Measurements from ENCODE around the gene DDX3X.
"Not testable (repeated sequence)": the region's sequence is repeated elsewhere in the genome, so short reads cannot be mapped to it uniquely, and the experiment has no call there.

DDX3X gene

DNA sequence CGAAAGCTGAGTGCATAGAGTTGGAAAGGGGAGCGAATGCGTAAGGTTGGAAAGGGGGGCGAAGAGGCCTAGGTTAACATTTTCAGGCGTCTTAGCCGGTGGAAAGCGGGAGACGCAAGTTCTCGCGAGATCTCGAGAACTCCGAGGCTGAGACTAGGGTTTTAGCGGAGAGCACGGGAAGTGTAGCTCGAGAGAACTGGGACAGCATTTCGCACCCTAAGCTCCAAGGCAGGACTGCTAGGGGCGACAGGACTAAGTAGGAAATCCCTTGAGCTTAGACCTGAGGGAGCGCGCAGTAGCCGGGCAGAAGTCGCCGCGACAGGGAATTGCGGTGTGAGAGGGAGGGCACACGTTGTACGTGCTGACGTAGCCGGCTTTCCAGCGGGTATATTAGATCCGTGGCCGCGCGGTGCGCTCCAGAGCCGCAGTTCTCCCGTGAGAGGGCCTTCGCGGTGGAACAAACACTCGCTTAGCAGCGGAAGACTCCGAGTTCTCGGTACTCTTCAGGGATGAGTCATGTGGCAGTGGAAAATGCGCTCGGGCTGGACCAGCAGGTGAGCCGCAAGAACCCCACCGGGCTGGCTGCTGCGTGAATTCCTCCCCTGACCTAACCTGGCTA lies at the start of gene DDX3X:
Gene DDX3X, plus strand, starts transcription at position 419 of the 619 bp plus-strand sequence. Its CDS starts 91 bp downstream, at position 510.
- H3K4me3 ChIP-seq (ENCODE audit: low read depth, low read length), result peak within 1 kb of the TSS; percentile 92

GRCh38 chrX:41285928-41286327 lies 48.0 kb upstream of the DDX3X start:
- H3K4me3 ChIP-seq (ENCODE audit: low read depth, low read length), result not testable (repeated sequence)

- no peak overlapping the region for H3K4me3 ChIP-seq (ENCODE audit: low read depth, low read length)
Measured at GRCh38 chrX:41288641-41289040, 45.3 kb upstream of the DDX3X start.

GRCh38 chrX:41289095-41289494 lies 44.9 kb upstream of the DDX3X start:
- H3K4me3 ChIP-seq (ENCODE audit: low read depth, low read length), result no peak overlapping the region

DNA sequence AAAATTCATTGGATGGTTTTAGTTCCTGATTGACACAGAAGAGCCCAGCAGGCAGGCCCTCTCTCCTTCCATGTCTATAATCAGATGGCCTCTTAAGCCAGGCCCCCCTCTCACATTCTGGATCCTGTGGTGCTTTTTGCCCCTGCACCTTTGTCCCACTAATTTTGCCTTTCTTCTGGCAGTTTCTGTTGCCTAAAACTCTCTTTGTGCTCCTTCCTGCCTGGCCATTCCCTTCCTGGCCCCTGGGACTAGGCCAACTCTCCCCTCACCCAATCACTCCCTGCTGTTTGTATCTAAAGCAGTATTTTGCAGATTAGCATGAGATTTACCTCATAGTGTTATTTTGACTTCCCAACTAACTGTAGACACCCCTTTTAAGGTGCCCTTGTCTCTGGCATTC lies 42.7 kb upstream of the DDX3X start:
- H3K4me3 ChIP-seq (ENCODE audit: low read depth, low read length), result no peak overlapping the region

DNA sequence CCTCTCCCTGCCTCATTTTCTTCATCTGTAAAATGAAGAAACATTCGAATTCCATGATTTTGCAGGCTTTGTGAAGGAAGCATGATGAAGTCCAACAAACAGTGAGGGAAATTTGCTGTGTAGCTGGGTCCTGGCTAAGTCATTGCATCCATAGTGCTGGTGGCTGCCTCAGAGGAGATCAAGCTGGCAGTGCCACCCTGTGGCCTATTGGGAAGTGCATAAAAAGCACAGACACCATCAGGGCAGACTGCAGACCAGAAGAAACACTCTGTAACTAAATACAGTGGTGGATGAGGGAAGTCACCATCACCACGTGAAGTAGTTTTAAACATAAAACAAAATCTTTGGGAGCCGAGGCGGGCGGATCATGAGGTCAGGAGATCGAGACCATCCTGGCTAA lies 40.7 kb upstream of the DDX3X start:
- no peak overlapping the region for H3K4me3 ChIP-seq (ENCODE audit: low read depth, low read length)

GRCh38 chrX:41300758-41301437 lies 33.1 kb upstream of the DDX3X start:
- no peak overlapping the region for H3K4me3 ChIP-seq (ENCODE audit: low read depth, low read length)

GRCh38 chrX:41301438-41301824 lies 32.5 kb upstream of the DDX3X start:
- H3K4me3 ChIP-seq (ENCODE audit: low read depth, low read length), result no peak overlapping the region

DNA sequence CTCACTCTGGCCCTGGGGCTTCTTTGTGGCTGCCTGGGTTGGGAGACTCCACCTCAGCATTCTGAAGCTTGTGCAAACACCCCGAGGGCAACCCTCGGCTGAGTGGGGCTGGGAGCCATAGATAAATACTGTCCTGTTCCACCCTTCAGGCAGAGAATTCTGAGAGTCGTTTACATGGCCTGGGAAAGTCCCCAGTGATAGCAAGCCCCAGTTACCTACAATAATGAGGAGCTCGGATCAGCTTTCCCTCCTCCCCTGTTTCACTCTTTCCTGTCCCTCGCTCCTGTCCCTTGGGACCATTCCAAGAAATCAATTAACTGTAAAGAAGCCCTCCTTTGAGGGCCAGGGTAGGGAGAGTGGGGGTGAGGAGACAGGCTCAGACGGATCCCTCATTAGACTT lies 31.6 kb upstream of the DDX3X start:
- no peak overlapping the region for H3K4me3 ChIP-seq (ENCODE audit: low read depth, low read length)

DNA sequence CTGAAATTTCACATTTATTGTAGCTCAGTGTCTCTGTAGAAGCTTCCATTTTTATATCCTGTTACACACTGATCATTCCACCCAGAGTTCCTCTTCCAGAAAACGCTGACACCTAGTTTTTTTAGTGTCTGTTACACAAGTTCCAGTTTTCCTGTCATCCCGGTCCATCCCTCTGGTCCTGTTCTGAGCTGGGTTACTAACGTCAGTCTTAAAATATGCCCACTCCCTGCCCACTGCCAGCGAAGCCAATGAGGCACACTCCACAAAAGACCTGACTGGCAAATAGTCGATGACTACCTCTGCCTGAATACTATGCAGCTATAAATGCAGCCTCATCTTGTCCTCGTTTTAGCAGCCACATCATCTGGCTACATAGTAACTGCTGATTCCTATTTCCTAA lies 30.9 kb upstream of the DDX3X start:
- H3K4me3 ChIP-seq (ENCODE audit: low read depth, low read length), result no peak overlapping the region

DNA sequence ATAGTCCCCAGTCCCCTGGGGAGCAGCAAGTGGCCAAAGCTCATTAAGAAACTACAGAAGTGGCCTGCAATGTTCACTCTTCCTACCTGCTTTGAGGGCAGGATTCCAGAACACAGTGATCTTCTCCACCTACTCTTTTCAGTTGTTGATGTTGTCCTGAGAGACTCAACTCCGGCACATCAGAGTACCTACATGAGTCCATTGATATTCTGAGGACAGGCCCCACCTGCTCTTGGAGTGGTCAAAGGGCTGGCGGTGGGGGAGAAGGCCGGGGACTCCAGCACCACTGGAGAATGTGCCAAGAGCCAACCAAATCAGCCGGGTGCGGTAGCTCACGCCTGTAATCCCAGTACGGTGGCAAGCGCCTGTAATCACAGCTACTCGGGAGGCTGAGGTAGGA lies 29.8 kb upstream of the DDX3X start:
- no peak overlapping the region for H3K4me3 ChIP-seq (ENCODE audit: low read depth, low read length)

- no peak overlapping the region for H3K4me3 ChIP-seq (ENCODE audit: low read depth, low read length)
Measured at GRCh38 chrX:41308884-41309647, 24.9 kb upstream of the DDX3X start.

- H3K4me3 ChIP-seq (ENCODE audit: low read depth, low read length), result no peak overlapping the region
Measured at GRCh38 chrX:41312786-41313185, 21.2 kb upstream of the DDX3X start.

DNA sequence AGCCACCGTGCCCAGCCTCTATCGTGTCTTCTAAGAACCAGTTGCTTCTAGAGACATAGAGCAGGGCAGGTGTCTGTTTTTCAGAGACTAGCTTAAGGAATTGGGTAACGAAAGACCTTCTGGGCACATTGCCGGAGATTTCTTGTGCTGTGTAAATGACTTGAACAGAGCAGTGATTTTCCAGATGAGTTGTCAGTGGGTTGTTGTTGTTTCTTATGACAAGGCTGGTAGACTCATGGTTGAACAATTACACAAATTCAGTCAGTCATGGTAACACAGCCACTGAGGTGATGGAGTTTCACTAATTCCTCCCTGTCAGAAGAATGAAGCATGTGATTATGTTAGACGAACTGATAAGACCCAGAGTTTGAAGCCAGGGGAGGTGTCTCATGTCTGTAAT lies 20.5 kb upstream of the DDX3X start:
- H3K4me3 ChIP-seq (ENCODE audit: low read depth, low read length), result no peak overlapping the region

DNA sequence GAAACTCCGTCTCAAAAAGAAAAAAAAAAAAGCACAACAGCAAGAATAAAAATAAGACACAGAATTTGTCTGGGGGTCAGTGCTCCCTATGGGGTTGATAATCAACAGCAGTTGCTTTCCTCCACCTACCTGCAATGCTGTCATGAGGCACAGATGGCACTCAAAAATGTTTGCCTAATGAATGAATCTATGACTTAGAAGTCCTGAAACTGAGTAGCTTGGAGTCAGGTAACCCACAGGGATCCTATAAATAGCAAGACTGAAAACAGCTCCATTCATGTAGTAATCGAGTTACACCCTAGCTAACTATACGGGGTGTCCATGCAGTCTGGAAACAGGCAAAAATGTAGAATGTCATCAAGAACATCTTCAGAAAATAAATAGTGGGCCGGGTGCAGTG lies 19.8 kb upstream of the DDX3X start:
- no peak overlapping the region for H3K4me3 ChIP-seq (ENCODE audit: low read depth, low read length)

DNA sequence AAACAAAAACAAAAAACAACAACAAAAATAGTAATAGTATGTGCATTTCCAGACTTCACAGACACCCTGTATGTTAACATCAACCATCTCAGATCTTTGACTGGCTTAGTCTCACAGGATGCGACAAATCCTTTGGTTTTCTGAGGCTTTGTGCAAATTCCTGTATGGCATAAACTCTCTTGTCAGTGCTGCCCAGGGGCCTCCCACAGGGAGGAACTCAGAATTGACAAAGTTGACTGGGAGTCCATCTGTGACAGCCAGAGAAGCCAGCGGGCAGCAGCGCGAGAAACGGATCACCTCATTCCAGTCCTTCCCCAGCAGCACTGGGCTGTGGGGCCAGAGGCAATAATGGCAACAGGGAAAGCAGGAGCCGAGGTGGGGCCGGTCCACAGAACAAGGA lies 19.1 kb upstream of the DDX3X start:
- no peak overlapping the region for H3K4me3 ChIP-seq (ENCODE audit: low read depth, low read length)

GRCh38 chrX:41316266-41316665 lies 17.7 kb upstream of the DDX3X start:
- H3K4me3 ChIP-seq (ENCODE audit: low read depth, low read length), result not testable (repeated sequence)

GRCh38 chrX:41317477-41318208 lies 16.3 kb upstream of the DDX3X start:
- H3K4me3 ChIP-seq (ENCODE audit: low read depth, low read length), result no peak overlapping the region

DNA sequence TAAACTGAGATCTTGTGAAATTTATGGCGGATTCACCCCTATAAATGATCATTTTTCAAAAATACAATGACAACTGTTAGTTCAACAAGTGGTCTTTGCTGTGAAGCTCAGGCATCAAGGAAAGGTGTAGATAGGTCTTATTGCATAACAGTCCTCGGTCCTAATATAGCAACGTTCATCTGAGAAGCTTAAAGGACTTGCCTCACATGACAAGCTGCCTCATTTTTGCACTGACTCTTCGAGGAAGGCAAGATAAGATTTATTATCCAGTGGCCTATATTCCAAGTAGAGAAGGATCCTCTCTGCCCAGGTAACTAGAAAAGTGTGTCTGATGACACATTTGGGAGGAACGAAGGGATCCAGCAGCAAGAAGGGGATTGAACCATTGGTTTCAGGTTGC lies 13.6 kb upstream of the DDX3X start:
- no peak overlapping the region for H3K4me3 ChIP-seq (ENCODE audit: low read depth, low read length)

DNA sequence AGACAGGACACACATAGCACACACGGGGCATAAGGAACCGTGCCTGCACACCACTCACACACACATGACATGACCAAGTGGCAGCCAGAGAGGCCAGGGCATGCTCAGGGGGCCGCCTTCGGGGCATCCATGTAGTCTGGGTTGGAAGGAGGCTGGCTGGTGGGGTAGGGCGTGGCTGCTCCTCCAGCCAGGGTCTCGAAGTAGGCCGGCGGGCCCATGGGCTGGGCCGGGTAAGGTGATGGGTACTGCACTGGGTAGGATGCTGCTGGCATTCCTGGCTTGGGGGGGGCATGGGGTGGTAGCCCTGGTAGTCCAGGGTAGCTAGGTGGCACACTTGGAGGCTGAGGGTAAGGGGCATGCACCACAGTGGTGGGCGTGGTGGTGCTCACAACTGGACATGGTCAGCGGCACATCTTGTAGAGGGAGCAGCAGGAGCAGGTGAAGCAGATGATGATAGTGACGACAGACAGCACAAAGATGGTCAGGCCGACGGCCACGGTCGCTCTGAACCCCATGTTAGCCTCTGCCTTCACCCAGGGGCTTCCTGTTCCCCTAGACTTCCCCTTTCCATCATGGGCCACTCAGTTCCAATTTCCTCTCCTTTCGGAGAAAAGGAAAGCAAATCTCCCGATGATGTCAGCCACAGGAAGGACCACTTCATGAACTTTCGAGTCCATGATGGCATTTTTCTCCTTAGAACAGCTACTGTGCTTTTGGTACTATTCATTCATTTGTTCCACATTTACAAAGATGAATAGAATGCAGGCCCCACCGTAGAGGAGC lies 10.9 kb upstream of the DDX3X start:
- no peak overlapping the region for H3K4me3 ChIP-seq (ENCODE audit: low read depth, low read length)

GRCh38 chrX:41326431-41326830 lies 7.5 kb upstream of the DDX3X start:
- H3K4me3 ChIP-seq (ENCODE audit: low read depth, low read length), result no peak overlapping the region

All from iPS-11a (cell line).